Measurements from ENCODE around the gene ROR1. TPM values are rescaled to one million over a fixed set of nuclear protein-coding genes. Genes with fewer than 3 reads are reported as not detected.
A peak's percentile ranks its signal among the peaks of the same experiment; 100 is the strongest.

ROR1 gene
- total RNA-seq (2014; rRNA removed; shearing (Covaris generic)), result 9.0 and 10.5 TPM in 2 replicates

- peak; percentile 85 for DNase-seq (ENCODE audit: low read depth)
Observed at GRCh38 chr1:63773815-63774616, at the start of gene ROR1. Gene ROR1 (plus strand): TSS chr1:63774017.

- no peak for DNase-seq (ENCODE audit: low read depth)
Observed at GRCh38 chr1:63724375-63724899, 49.4 kb upstream of the ROR1 start.

GRCh38 chr1:63728611-63729226, 45.1 kb upstream of the ROR1 start:
- no peak for DNase-seq (ENCODE audit: low read depth)

- no peak for DNase-seq (ENCODE audit: low read depth)
Observed at GRCh38 chr1:63729227-63729620, 44.6 kb upstream of the ROR1 start.

- peak; percentile 81 for DNase-seq (ENCODE audit: low read depth)
Observed at GRCh38 chr1:63730211-63730610, 43.6 kb upstream of the ROR1 start.

- DNase-seq (ENCODE audit: low read depth), result peak; percentile 99
Observed at GRCh38 chr1:63731117-63732043, 42.4 kb upstream of the ROR1 start.

GRCh38 chr1:63732666-63733065, 41.2 kb upstream of the ROR1 start:
- DNase-seq (ENCODE audit: low read depth), result peak; percentile 73

- DNase-seq (ENCODE audit: low read depth), result no peak
Observed at GRCh38 chr1:63738772-63739171, 35.0 kb upstream of the ROR1 start.

- no peak for DNase-seq (ENCODE audit: low read depth)
Observed at GRCh38 chr1:63739452-63739851, 34.4 kb upstream of the ROR1 start.

- DNase-seq (ENCODE audit: low read depth), result no peak
Observed at GRCh38 chr1:63740432-63740831, 33.4 kb upstream of the ROR1 start.

GRCh38 chr1:63742526-63742925, 31.3 kb upstream of the ROR1 start:
- DNase-seq (ENCODE audit: low read depth), result no peak

GRCh38 chr1:63743781-63744180, 30.0 kb upstream of the ROR1 start:
- DNase-seq (ENCODE audit: low read depth), result no peak

- DNase-seq (ENCODE audit: low read depth), result peak; percentile 41
Observed at GRCh38 chr1:63746129-63746864, 27.5 kb upstream of the ROR1 start.

GRCh38 chr1:63747445-63747844, 26.4 kb upstream of the ROR1 start:
- DNase-seq (ENCODE audit: low read depth), result no peak

GRCh38 chr1:63748046-63748580, 25.7 kb upstream of the ROR1 start:
- DNase-seq (ENCODE audit: low read depth), result no peak

- DNase-seq (ENCODE audit: low read depth), result no peak
Observed at GRCh38 chr1:63748641-63749040, 25.2 kb upstream of the ROR1 start.

GRCh38 chr1:63750721-63751120, 23.1 kb upstream of the ROR1 start:
- DNase-seq (ENCODE audit: low read depth), result no peak

GRCh38 chr1:63752176-63752575, 21.6 kb upstream of the ROR1 start:
- DNase-seq (ENCODE audit: low read depth), result no peak

- no peak for DNase-seq (ENCODE audit: low read depth)
Observed at GRCh38 chr1:63753591-63753990, 20.2 kb upstream of the ROR1 start.

GRCh38 chr1:63756839-63757238, 17.0 kb upstream of the ROR1 start:
- DNase-seq (ENCODE audit: low read depth), result no peak

GRCh38 chr1:63757334-63757733, 16.5 kb upstream of the ROR1 start:
- no peak for DNase-seq (ENCODE audit: low read depth)
